Smooth muscle cell of the umbilical artery (primary cell): Measurements from ENCODE around the gene CTDP1. TPM values are rescaled to one million over a fixed set of nuclear protein-coding genes. Genes with fewer than 3 reads are reported as not detected.

ENCODE experiments used
- total RNA-seq: library from RNA; depleted of rRNA; stranded (reverse); fragments of >200 nt; gene quantifications from 2 replicates; pipeline ENCODE4 v1.2.3, GENCODE V29; 2014

The CTDP1 gene
- 24.3 and 31.0 TPM in 2 replicates for total RNA-seq

GRCh38 chr18:79679552-79680099 is at the start of gene CTDP1:
Gene CTDP1 (plus strand): TSS chr18:79679803. CDS start chr18:79679948, 145 bp downstream.

GRCh38 chr18:79797518-79798345 is 118.1 kb downstream of the CTDP1 start, which contains the start of gene KCNG2:
Gene KCNG2 (plus strand): TSS chr18:79797938. CDS start chr18:79863668, 65,730 bp downstream.

Other genes starting within 250 kb of the CTDP1 start
- gene KCNG2, start 118.1 kb downstream of the CTDP1 start, total RNA-seq, result not detected in 2 replicates